GM19467 (cell line): ENCODE measurements around the gene SEMA5A.

Experiments
- ATAC-seq: cut with Tn5 transposase; IDR thresholded peaks from one replicate; pipeline ENCODE4 v1.9.1; 2021; ENCODE audit warnings: mild to moderate bottlenecking, moderate library complexity; ENCODE audit not compliant: unreplicated experiment

SEMA5A gene

GRCh38 chr5:9340085-9340484 lies 205.8 kb downstream of the SEMA5A start:
- no peak for ATAC-seq

GRCh38 chr5:9339206-9339818 lies 206.6 kb downstream of the SEMA5A start:
- ATAC-seq, result no peak

GRCh38 chr5:9338796-9339195 lies 207.1 kb downstream of the SEMA5A start:
- no peak for ATAC-seq

- ATAC-seq, result no peak
Observed at GRCh38 chr5:9337928-9338595, 207.8 kb downstream of the SEMA5A start.

GRCh38 chr5:9335754-9336495 lies 209.9 kb downstream of the SEMA5A start:
- ATAC-seq, result no peak

- no peak for ATAC-seq
Observed at GRCh38 chr5:9335269-9335668, 210.6 kb downstream of the SEMA5A start.

- ATAC-seq, result no peak
Observed at GRCh38 chr5:9332026-9332425, 213.8 kb downstream of the SEMA5A start.

- no peak for ATAC-seq
Observed at GRCh38 chr5:9331372-9331771, 214.5 kb downstream of the SEMA5A start.

- ATAC-seq, result no peak
Observed at GRCh38 chr5:9329125-9329524, 216.8 kb downstream of the SEMA5A start.

- ATAC-seq, result no peak
Observed at GRCh38 chr5:9325549-9325948, 220.3 kb downstream of the SEMA5A start.

GRCh38 chr5:9324348-9325077 lies 221.4 kb downstream of the SEMA5A start:
- ATAC-seq, result no peak

GRCh38 chr5:9320652-9321051 lies 225.2 kb downstream of the SEMA5A start:
- ATAC-seq, result no peak

- ATAC-seq, result no peak
Observed at GRCh38 chr5:9318031-9318430, 227.8 kb downstream of the SEMA5A start.

GRCh38 chr5:9316733-9317132 lies 229.1 kb downstream of the SEMA5A start:
- ATAC-seq, result no peak

- no peak for ATAC-seq
Observed at GRCh38 chr5:9316041-9316440, 229.8 kb downstream of the SEMA5A start.

GRCh38 chr5:9314558-9314957 lies 231.3 kb downstream of the SEMA5A start:
- ATAC-seq, result no peak

- ATAC-seq, result no peak
Observed at GRCh38 chr5:9313751-9314150, 232.1 kb downstream of the SEMA5A start.

- ATAC-seq, result no peak
Observed at GRCh38 chr5:9307150-9307549, 238.7 kb downstream of the SEMA5A start.

- no peak for ATAC-seq
Observed at GRCh38 chr5:9302218-9302617, 243.7 kb downstream of the SEMA5A start.

- no peak for ATAC-seq
Observed at GRCh38 chr5:9301200-9301599, 244.7 kb downstream of the SEMA5A start.

GRCh38 chr5:9297134-9297533 lies 248.7 kb downstream of the SEMA5A start:
- ATAC-seq, result no peak

- ATAC-seq, result no peak
Observed at GRCh38 chr5:9295466-9295801, 250.4 kb downstream of the SEMA5A start.
